HepG2 (cell line): Measurements from ENCODE around the gene SMAD1. TPM values are rescaled to one million over a fixed set of nuclear protein-coding genes. Genes with fewer than 3 reads are reported as not detected.

ENCODE experiments used
- ATAC-seq: fragments of 200-7000 bp; cut with Tn5 transposase; 3 replicates; pipeline ENCODE4 v1.9.1; 2020; ENCODE audit warnings: mild to moderate bottlenecking, moderate library complexity
- BruUV-seq: library from RNA; stranded (reverse); fragments of 400-500 nt; replicated peaks from 2 replicates; lab custom pipeline; 2021; lab: Mats Ljungman, UMichigan
- CTCF ChIA-PET: fragments of 300-600 bp; formaldehyde crosslinking; extraction: SDS; loops from one replicate; lab custom pipeline; 2021; ENCODE audit warnings: low total read pairs, inconsistent platforms, low intra/inter-chr PET ratio; lab: Yijun Ruan, JAX
- POLR2A ChIA-PET: fragments of 350-600 bp; sonication (Branson Sonifier 250); formaldehyde crosslinking; loops from one replicate; lab custom pipeline; 2020; ENCODE audit warnings: antibody characterized with exemption, inconsistent platforms; lab: Yijun Ruan, JAX
- DNase-seq: peaks from one replicate; pipeline ENCODE4 v3.0.0-alpha.2; 2015; ENCODE audit warnings: low spot score
- FAIRE-seq: peaks from 3 replicates; lab custom pipeline; 2011; peaks lifted over from hg19 to GRCh38; lab: Jason Lieb, UNC
- H2AFZ ChIP-seq: one replicate; pipeline ENCODE4 v1.6.1; 2011; ENCODE audit warnings: low read length, inconsistent platforms
- H3K27ac ChIP-seq: fragments of 300-600 bp; 3 replicates; pipeline ENCODE4 v1.8.0; 2011; ENCODE audit warnings: mixed run types, mild to moderate bottlenecking, mixed read lengths, low read length, inconsistent platforms; ENCODE audit not compliant: insufficient read depth; ENCODE audit errors: extremely low read length
- H3K27me3 ChIP-seq, 2 experiments: fragments of 200-600 bp in 1 of 2; 2 replicates in 1 of 2; 3 replicates in 1 of 2; pipeline versions ENCODE4 v1.6.0 to v1.8.0; 2011; ENCODE audit warnings: low read length in 2 of 2, mild to moderate bottlenecking in 2 of 2, moderate library complexity in 2 of 2, inconsistent platforms in 1 of 2; ENCODE audit not compliant: insufficient read depth in 2 of 2, control insufficient read depth in 1 of 2
- H3K36me3 ChIP-seq, 2 experiments: fragments of 200-600 bp in 1 of 2; replicated peaks in 1 of 2; 2 replicates in 1 of 2; 3 replicates in 1 of 2; pipeline versions ENCODE4 v1.5.1 to v1.8.0; 2011; ENCODE audit warnings: low read length in 2 of 2, inconsistent platforms in 1 of 2; ENCODE audit not compliant: insufficient read depth in 2 of 2, control insufficient read depth in 1 of 2
- H3K4me1 ChIP-seq: 2 replicates; pipeline ENCODE4 v1.5.1; 2012; ENCODE audit warnings: low read length, inconsistent platforms; ENCODE audit not compliant: insufficient read depth
- H3K4me2 ChIP-seq: 2 replicates; pipeline ENCODE4 v1.6.0; 2011; ENCODE audit warnings: low read depth, low read length, inconsistent platforms
- H3K4me3 ChIP-seq, 3 experiments: fragments of 200-600 bp in 1 of 3; sonication (generic), shearing (Covaris generic) in 1 of 3; replicated peaks in 1 of 3; 2 replicates each; pipeline ENCODE4 v1.5.1; 2011 to 2016; ENCODE audit warnings: low read length in 3 of 3, inconsistent platforms in 2 of 3, low read depth in 2 of 3, mild to moderate bottlenecking in 2 of 3, control low read depth in 1 of 3, mixed read lengths in 1 of 3; ENCODE audit not compliant: insufficient read depth in 1 of 3
- H3K79me2 ChIP-seq: one replicate; pipeline ENCODE4 v1.6.1; 2011; ENCODE audit warnings: low read length, inconsistent platforms; ENCODE audit not compliant: insufficient read depth
- H3K9ac ChIP-seq: 2 replicates; pipeline ENCODE4 v1.6.0; 2011; ENCODE audit warnings: mild to moderate bottlenecking, low read depth, low read length, inconsistent platforms; ENCODE audit not compliant: insufficient read depth
- H3K9me3 ChIP-seq: 2 replicates; pipeline ENCODE4 v1.5.1; 2012; ENCODE audit warnings: mild to moderate bottlenecking, low read length
- H4K20me1 ChIP-seq: 2 replicates; pipeline ENCODE4 v1.6.0; 2011; ENCODE audit warnings: inconsistent platforms, mild to moderate bottlenecking, low read length, moderate library complexity; ENCODE audit not compliant: insufficient read depth
- BRCA1 ChIP-seq: sonication (generic); formaldehyde crosslinking; IDR thresholded peaks from 2 replicates; pipeline ENCODE4 v1.4.0; 2020; ENCODE audit warnings: missing genetic modification reagents
- CAMTA2 ChIP-seq: sonication (generic); formaldehyde crosslinking; IDR thresholded peaks from 2 replicates; pipeline ENCODE4 v1.4.0; 2020; ENCODE audit warnings: mild to moderate bottlenecking, missing genetic modification reagents, borderline replicate concordance
- CENPT ChIP-seq: sonication (generic); formaldehyde crosslinking; IDR thresholded peaks from 2 replicates; pipeline ENCODE4 v1.8.0; 2022; ENCODE audit warnings: low read depth, mild to moderate bottlenecking, moderate library complexity, missing genetic modification reagents
- FOSL1 ChIP-seq: sonication (generic); formaldehyde crosslinking; IDR thresholded peaks from 2 replicates; pipeline ENCODE4 v1.9.0; 2021; ENCODE audit warnings: missing genetic modification reagents, borderline replicate concordance
- MTA3 ChIP-seq: sonication (generic); formaldehyde crosslinking; IDR thresholded peaks from 2 replicates; pipeline ENCODE4 v1.4.0; 2020; ENCODE audit warnings: missing genetic modification reagents
- TAF15 ChIP-seq: fragments of 200-400 bp; formaldehyde crosslinking; IDR thresholded peaks from one replicate; pipeline ENCODE4 v1.6.1; 2018; ENCODE audit warnings: mild to moderate bottlenecking, low read depth, low read length; ENCODE audit not compliant: poor library complexity, severe bottlenecking
- TBX3 ChIP-seq: fragments of 450-650 bp; IDR thresholded peaks from 2 replicates; pipeline ENCODE4 v1.6.1; 2017; ENCODE audit warnings: antibody characterized with exemption, mild to moderate bottlenecking, inconsistent platforms, borderline replicate concordance
- TCF12 ChIP-seq, 2 experiments: fragments of 450-650 bp in 1 of 2; sonication (generic) in 1 of 2; formaldehyde crosslinking in 1 of 2; IDR thresholded peaks; 2 replicates each; pipeline versions ENCODE4 v1.6.1 to v1.8.0; 2017 to 2022; ENCODE audit warnings: antibody characterized with exemption in 1 of 2, mild to moderate bottlenecking in 1 of 2, missing genetic modification reagents in 1 of 2, moderate library complexity in 1 of 2
- ZBTB42 ChIP-seq: sonication (generic); formaldehyde crosslinking; IDR thresholded peaks from 2 replicates; pipeline ENCODE4 v1.5.0; 2020; ENCODE audit warnings: mild to moderate bottlenecking, missing genetic modification reagents
- WGBS: methylation state at CpG from one replicate; pipeline ENCODE4 v1.1.6; 2017; ENCODE audit warnings: low lambda C conversion rate; 5-methylcytosine and 5-hydroxymethylcytosine counted together
- in situ Hi-C: cut with HindIII; loops from 2 replicates; pipeline ENCODE4 v1.10.0; 2017; ENCODE audit warnings: low pct_unique_long_range_greater_than_20kb; ENCODE audit not compliant: extremely low pct_ligation_motif_present
- intact Hi-C: fragments of 100-400 bp; cut with micrococcal nuclease; formaldehyde crosslinking; loops from one replicate; pipeline ENCODE4 v1.10.0; 2022; ENCODE audit not compliant: unreplicated experiment
- polyA plus RNA-seq, 8 experiments: library from polyadenylated mRNA; depleted of rRNA in 3 of 8; stranded (reverse) in 7 of 8; unstranded in 1 of 8; fragments of >200 nt; fragmentation: Illumina TruSeq in 4 of 8; extraction: Trizol in 4 of 8; gene quantifications; 2 replicates each; pipeline versions ENCODE4 v1.2.1 to v1.2.3, GENCODE V29; 2011 to 2016; ENCODE audit warnings: low read depth in 4 of 8, missing spikeins in 1 of 8, mixed read lengths in 1 of 8; ENCODE audit not compliant: insufficient read depth in 1 of 8
- total RNA-seq, 5 experiments: library from RNA; depleted of rRNA; stranded (reverse); fragments of >200 nt; fragmentation: Illumina TruSeq; extraction: Trizol; gene quantifications; 2 replicates each; pipeline ENCODE4 v1.2.3, GENCODE V29; 2016; ENCODE audit warnings: low read depth in 1 of 5
- TF ChIP-seq, protein P1 (sequence below): sonication (generic); formaldehyde crosslinking; IDR thresholded peaks from 2 replicates; pipeline ENCODE4; 2020; ENCODE audit warnings: missing genetic modification reagents, mild to moderate bottlenecking, borderline replicate concordance
- TF ChIP-seq, protein P2 (sequence below): sonication (generic); formaldehyde crosslinking; IDR thresholded peaks from 2 replicates; pipeline ENCODE4 v1.8.1; 2022; ENCODE audit warnings: mild to moderate bottlenecking, missing genetic modification reagents

SMAD1 gene
- total and polyA plus RNA-seq, 2 of the 13 experiments (the other 11 are each of a cell fraction or from before 2014, with no cell fraction given) = 12.7 to 16.6 TPM

DNA sequence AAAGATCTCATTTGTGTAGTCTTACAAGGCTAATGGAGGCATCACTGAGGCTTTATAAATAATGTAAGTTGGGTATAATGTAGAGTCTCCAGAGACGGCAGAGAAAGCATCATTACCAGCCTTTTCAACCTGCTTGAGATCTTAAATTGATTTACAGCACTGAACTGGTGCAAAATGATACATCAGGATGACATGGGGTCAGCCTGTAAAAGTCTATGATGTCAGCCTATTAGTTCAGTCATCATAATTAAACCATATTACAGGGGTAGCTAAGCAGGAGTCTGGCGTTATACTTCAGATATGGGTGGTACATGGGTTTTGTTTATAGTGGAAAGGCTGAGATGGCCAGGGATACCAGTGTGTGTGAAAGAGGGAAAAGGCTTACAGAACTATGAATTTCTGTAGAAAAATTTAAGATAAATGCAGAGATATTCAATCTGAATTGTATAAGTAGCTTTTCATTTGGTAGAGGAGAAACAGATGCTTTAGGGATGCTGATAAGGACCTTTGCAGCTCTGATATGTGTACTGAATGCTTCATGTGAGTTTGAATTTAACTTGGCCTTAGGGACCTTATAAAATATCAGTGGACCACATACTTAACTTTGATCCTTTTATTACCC, 2.7 kb downstream of the SMAD1 start:
- DNase-seq (no peak), FAIRE-seq (no peak), ATAC-seq (no peak)
- no peaks in the 10 kb centered on the region for H3K9me3 ChIP-seq
- TF ChIP-seq TCF12 (IDR thresholded peaks at IDR 0.05) (no peak), TCF12 (CRISPR knock-in tag; IDR thresholded peaks at IDR 0.05) (no peak), MTA3 (CRISPR knock-in tag) (no peak), CENPT (CRISPR knock-in tag) (no peak), FOSL1 (no peak), TAF15 (no peak), CAMTA2 (CRISPR knock-in tag) (no peak), TBX3 (no peak), ZBTB42 (CRISPR knock-in tag) (no peak), BRCA1 (CRISPR knock-in tag) (no peak)
- TF ChIP-seq, protein P1, sequence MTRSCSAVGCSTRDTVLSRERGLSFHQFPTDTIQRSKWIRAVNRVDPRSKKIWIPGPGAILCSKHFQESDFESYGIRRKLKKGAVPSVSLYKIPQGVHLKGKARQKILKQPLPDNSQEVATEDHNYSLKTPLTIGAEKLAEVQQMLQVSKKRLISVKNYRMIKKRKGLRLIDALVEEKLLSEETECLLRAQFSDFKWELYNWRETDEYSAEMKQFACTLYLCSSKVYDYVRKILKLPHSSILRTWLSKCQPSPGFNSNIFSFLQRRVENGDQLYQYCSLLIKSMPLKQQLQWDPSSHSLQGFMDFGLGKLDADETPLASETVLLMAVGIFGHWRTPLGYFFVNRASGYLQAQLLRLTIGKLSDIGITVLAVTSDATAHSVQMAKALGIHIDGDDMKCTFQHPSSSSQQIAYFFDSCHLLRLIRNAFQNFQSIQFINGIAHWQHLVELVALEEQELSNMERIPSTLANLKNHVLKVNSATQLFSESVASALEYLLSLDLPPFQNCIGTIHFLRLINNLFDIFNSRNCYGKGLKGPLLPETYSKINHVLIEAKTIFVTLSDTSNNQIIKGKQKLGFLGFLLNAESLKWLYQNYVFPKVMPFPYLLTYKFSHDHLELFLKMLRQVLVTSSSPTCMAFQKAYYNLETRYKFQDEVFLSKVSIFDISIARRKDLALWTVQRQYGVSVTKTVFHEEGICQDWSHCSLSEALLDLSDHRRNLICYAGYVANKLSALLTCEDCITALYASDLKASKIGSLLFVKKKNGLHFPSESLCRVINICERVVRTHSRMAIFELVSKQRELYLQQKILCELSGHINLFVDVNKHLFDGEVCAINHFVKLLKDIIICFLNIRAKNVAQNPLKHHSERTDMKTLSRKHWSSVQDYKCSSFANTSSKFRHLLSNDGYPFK (CRISPR knock-in tag) = no peak
- TF ChIP-seq, protein P2, sequence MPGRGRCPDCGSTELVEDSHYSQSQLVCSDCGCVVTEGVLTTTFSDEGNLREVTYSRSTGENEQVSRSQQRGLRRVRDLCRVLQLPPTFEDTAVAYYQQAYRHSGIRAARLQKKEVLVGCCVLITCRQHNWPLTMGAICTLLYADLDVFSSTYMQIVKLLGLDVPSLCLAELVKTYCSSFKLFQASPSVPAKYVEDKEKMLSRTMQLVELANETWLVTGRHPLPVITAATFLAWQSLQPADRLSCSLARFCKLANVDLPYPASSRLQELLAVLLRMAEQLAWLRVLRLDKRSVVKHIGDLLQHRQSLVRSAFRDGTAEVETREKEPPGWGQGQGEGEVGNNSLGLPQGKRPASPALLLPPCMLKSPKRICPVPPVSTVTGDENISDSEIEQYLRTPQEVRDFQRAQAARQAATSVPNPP (CRISPR knock-in tag) = no peak
- intact Hi-C loops = loop anchor here (5.0 kb wide), 2 partner anchors 133 to 302 kb away; partner anchors contain the start of genes MMAA and OTUD4
- POLR2A ChIA-PET = no interaction called here
- H3K4me3 ChIP-seq = no peak overlapping the region
- peaks cover 46% of the 10 kb centered on the region for H3K79me2 ChIP-seq
- no peak overlapping the region for H3K27ac ChIP-seq
- no peaks in the 10 kb centered on the region for H4K20me1 ChIP-seq
- peaks cover 48% of the 10 kb centered on the region for H3K4me1 ChIP-seq
- H2AFZ ChIP-seq = no peak overlapping the region
- BruUV-seq = no TSS peak
- in situ Hi-C loops = no loop called here
- H3K27me3 ChIP-seq = no peaks in the 10 kb centered on the region; a peak in 1 of 5 replicates
- CTCF ChIA-PET = no interaction called here
- no peaks in the 10 kb centered on the region for H3K36me3 ChIP-seq
- no peak overlapping the region for H3K9ac ChIP-seq
- H3K4me2 ChIP-seq = no peak overlapping the region
- 98% methylated on average over 2 of the region's 2 CpGs for WGBS
